Chondrocyte (in vitro differentiated cells): Measurements from ENCODE around the gene LRRC49. TPM values are rescaled to one million over a fixed set of nuclear protein-coding genes. Genes with fewer than 3 reads are reported as not detected.
A peak's percentile ranks its signal among the peaks of the same experiment; 100 is the strongest.
"Not testable (repeated sequence)": the region's sequence is repeated elsewhere in the genome, so short reads cannot be mapped to it uniquely, and the experiment has no call there.

Experiments
- DNase-seq: peaks from one replicate; pipeline ENCODE4 v3.0.0; 2021; ENCODE audit warnings: mixed read lengths, low spot score
- H3K27ac Mint-ChIP-seq: one replicate; pipeline ENCODE4 v1.8.0; 2021; ENCODE audit warnings: mild to moderate bottlenecking, moderate library complexity, mixed read lengths; ENCODE audit not compliant: unreplicated experiment
- H3K27me3 Mint-ChIP-seq: 2 replicates; pipeline ENCODE4 v1.8.0; 2021; ENCODE audit warnings: low read depth, mixed read lengths
- H3K36me3 Mint-ChIP-seq: 2 replicates; pipeline ENCODE4 v1.8.0; 2021; ENCODE audit warnings: low read depth, mixed read lengths
- H3K4me1 Mint-ChIP-seq: 2 replicates; pipeline ENCODE4 v1.8.0; 2021; ENCODE audit warnings: low read depth, mild to moderate bottlenecking, mixed read lengths
- H3K4me3 Mint-ChIP-seq: one replicate; pipeline ENCODE4 v1.8.0; 2021; ENCODE audit warnings: mild to moderate bottlenecking, moderate library complexity, mixed read lengths; ENCODE audit not compliant: unreplicated experiment
- H3K9me3 Mint-ChIP-seq: 2 replicates; pipeline ENCODE4 v1.8.0; 2021; ENCODE audit warnings: low read depth, mixed read lengths
- total RNA-seq: library from RNA; stranded (reverse); gene quantifications from 3 replicates; pipeline ENCODE4 v1.2.1, GENCODE V29; 2021
- TF ChIP-seq, protein P1 (sequence below): fragments of 200-600 bp; sonication (generic); IDR thresholded peaks from 2 replicates; pipeline ENCODE4 v1.5.0; 2021; ENCODE audit warnings: antibody characterized with exemption, mild to moderate bottlenecking, moderate library complexity

The LRRC49 gene
- total RNA-seq, 1 donor from 2014 or later = 8.8 TPM

- no peaks in the 10 kb centered on the region for H3K9me3 Mint-ChIP-seq
- TF ChIP-seq, protein P1, sequence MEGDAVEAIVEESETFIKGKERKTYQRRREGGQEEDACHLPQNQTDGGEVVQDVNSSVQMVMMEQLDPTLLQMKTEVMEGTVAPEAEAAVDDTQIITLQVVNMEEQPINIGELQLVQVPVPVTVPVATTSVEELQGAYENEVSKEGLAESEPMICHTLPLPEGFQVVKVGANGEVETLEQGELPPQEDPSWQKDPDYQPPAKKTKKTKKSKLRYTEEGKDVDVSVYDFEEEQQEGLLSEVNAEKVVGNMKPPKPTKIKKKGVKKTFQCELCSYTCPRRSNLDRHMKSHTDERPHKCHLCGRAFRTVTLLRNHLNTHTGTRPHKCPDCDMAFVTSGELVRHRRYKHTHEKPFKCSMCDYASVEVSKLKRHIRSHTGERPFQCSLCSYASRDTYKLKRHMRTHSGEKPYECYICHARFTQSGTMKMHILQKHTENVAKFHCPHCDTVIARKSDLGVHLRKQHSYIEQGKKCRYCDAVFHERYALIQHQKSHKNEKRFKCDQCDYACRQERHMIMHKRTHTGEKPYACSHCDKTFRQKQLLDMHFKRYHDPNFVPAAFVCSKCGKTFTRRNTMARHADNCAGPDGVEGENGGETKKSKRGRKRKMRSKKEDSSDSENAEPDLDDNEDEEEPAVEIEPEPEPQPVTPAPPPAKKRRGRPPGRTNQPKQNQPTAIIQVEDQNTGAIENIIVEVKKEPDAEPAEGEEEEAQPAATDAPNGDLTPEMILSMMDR = no peak
- no peaks in the 10 kb centered on the region for H3K27me3 Mint-ChIP-seq
- no peak for DNase-seq
- no peak overlapping the region for H3K27ac Mint-ChIP-seq
- H3K4me1 Mint-ChIP-seq = peaks cover 2% of the 10 kb centered on the region
- H3K36me3 Mint-ChIP-seq = peaks cover 2% of the 10 kb centered on the region
- H3K4me3 Mint-ChIP-seq = no peak overlapping the region
Measured at GRCh38 chr15:71010997-71011396, 118.4 kb downstream of the LRRC49 start.

DNA sequence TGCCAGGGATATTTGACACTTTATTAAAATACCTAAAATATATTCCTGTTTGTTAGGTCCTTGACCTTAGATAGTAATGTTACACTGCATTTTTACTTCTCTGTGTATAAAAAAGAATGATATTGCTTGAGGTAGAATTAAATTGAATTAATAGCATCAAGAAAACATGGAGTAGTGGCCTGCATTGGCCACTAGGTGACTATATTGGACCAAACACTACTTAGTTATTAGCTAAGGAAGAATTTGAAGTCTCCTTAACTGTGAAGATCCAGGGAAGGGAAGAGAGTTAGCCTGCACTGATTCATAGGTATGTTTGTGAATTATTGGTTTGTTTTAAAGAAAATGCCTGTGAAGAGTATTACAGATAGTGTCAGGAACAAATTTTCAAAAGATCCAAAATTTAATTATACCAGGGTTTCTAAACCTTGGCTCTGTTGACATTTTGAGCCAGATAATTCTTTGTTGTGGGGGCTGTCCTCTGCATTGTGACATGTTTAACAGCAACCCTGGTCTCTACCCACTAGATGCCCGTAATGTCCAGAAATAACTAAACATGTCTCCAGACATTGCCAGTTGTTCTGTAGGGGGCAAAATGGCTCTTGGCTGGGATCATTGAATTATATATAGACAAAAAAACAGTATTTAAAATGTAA is 119.0 kb downstream of the LRRC49 start:
- H3K4me3 Mint-ChIP-seq = no peak overlapping the region
- H3K27ac Mint-ChIP-seq = no peak overlapping the region
- no peaks in the 10 kb centered on the region for H3K27me3 Mint-ChIP-seq
- TF ChIP-seq, protein P1 = peak; percentile 90
- peaks cover 2% of the 10 kb centered on the region for H3K4me1 Mint-ChIP-seq
- no peaks in the 10 kb centered on the region for H3K9me3 Mint-ChIP-seq
- H3K36me3 Mint-ChIP-seq = peaks cover 2% of the 10 kb centered on the region
- DNase-seq = no peak

- H3K4me3 Mint-ChIP-seq = no peak overlapping the region
- peaks cover 2% of the 10 kb centered on the region for H3K36me3 Mint-ChIP-seq
- TF ChIP-seq, protein P1 = no peak
- no peak for DNase-seq
- H3K9me3 Mint-ChIP-seq = no peaks in the 10 kb centered on the region
- no peaks in the 10 kb centered on the region for H3K27me3 Mint-ChIP-seq
- no peak overlapping the region for H3K27ac Mint-ChIP-seq
- peaks cover 2% of the 10 kb centered on the region for H3K4me1 Mint-ChIP-seq
Measured at GRCh38 chr15:71013446-71013845, 120.8 kb downstream of the LRRC49 start.

GRCh38 chr15:71015342-71015741 is 122.7 kb downstream of the LRRC49 start:
- DNase-seq = no peak
- H3K36me3 Mint-ChIP-seq = peaks cover 9% of the 10 kb centered on the region
- H3K9me3 Mint-ChIP-seq = peaks cover 7% of the 10 kb centered on the region
- TF ChIP-seq, protein P1 = no peak
- no peak overlapping the region for H3K4me3 Mint-ChIP-seq
- H3K27me3 Mint-ChIP-seq = no peaks in the 10 kb centered on the region
- H3K27ac Mint-ChIP-seq = no peak overlapping the region
- H3K4me1 Mint-ChIP-seq = peaks cover 2% of the 10 kb centered on the region

DNA sequence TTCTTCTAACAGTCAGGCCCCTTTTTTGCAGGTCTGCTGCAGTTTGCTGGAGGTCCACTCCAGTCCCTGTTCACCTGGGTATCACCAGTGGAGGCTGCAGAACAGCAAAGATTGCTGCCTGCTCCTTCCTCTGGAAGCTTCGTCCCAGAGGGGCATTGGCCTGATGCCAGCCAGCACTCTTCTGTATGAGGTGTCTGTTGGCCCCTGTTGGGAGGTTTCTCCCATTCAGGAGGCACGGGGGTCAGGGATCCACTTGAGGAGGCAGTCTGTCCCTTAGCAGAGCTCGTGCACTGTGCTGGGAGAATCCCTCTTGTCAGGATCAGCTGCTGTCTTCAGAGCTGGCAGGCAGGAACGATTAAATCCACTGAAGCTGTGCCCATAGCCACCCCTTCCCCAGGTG is 138.6 kb downstream of the LRRC49 start:
- H3K27ac Mint-ChIP-seq, DNase-seq, H3K4me3 Mint-ChIP-seq, H3K27me3 Mint-ChIP-seq, H3K4me1 Mint-ChIP-seq: not testable (repeated sequence)
- H3K36me3 Mint-ChIP-seq = peaks cover 31% of the 10 kb centered on the region
- peaks cover 40% of the 10 kb centered on the region for H3K9me3 Mint-ChIP-seq

GRCh38 chr15:71035478-71035877 is 142.9 kb downstream of the LRRC49 start:
- DNase-seq, H3K27ac Mint-ChIP-seq, H3K27me3 Mint-ChIP-seq, H3K4me1 Mint-ChIP-seq, H3K4me3 Mint-ChIP-seq: not testable (repeated sequence)
- Mint-ChIP-seq H3K9me3 (peaks cover 19% of the 10 kb centered on the region), H3K36me3 (peaks cover 17% of the 10 kb centered on the region)
